22Rv1 (cell line): ENCODE measurements around the gene BACH2.

Experiments
- ZFX ChIP-seq: fragments of 450-650 bp; IDR thresholded peaks from 2 replicates; pipeline ENCODE4 v1.6.1; 2017; ENCODE audit warnings: antibody characterized with exemption, borderline replicate concordance
- TF ChIP-seq, protein P1 (sequence below): fragments of 450-650 bp; IDR thresholded peaks from 2 replicates; pipeline ENCODE4 v1.5.1; 2017; ENCODE audit warnings: mild to moderate bottlenecking

DNA sequence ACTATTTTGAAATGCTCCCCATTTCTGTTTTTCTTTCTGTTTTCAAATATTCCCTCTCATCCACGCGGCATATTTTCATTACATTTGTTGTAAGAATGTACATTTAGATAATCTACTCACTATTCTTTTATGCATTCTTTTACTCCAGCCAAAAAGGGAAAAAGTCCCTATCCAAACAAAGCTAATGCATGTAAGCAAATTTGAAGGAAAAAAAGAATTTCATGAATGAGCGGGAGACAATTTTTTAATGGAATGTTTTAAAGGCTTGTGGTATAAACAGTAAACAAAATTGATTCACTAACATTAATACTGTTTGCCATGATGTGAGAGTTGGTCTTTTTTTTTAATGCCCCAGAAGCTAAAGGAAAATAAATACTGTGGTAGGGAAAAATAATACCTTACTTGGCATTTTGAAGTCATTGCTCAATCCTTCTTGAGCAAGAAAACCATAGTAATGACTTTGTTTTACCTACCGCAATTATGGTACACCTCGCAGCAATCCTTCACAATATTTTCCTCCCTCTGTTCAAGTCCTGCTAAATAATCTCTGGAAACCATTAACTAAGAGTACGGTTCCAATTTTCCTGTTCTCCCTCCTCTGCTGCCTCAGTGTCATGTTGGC lies 79.0 kb downstream of the BACH2 start:
- TF ChIP-seq, protein P1, sequence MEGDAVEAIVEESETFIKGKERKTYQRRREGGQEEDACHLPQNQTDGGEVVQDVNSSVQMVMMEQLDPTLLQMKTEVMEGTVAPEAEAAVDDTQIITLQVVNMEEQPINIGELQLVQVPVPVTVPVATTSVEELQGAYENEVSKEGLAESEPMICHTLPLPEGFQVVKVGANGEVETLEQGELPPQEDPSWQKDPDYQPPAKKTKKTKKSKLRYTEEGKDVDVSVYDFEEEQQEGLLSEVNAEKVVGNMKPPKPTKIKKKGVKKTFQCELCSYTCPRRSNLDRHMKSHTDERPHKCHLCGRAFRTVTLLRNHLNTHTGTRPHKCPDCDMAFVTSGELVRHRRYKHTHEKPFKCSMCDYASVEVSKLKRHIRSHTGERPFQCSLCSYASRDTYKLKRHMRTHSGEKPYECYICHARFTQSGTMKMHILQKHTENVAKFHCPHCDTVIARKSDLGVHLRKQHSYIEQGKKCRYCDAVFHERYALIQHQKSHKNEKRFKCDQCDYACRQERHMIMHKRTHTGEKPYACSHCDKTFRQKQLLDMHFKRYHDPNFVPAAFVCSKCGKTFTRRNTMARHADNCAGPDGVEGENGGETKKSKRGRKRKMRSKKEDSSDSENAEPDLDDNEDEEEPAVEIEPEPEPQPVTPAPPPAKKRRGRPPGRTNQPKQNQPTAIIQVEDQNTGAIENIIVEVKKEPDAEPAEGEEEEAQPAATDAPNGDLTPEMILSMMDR = no peak
- no peak for TF ChIP-seq ZFX
